T-helper 2 cell treated with Interferon-gamma antibody and Interleukin-4, amounts not matched to agents 5 μg/mL and 100 μg/mL, for 36 hours (primary cell): ENCODE results near the gene SLC15A3.

Source experiments
- DNase-seq: peaks from one replicate; pipeline ENCODE4 v3.0.0; 2021; ENCODE audit warnings: low spot score
- H3K27ac Mint-ChIP-seq: one replicate; pipeline ENCODE4 v1.8.0; 2021; ENCODE audit warnings: mild to moderate bottlenecking, mixed read lengths
- H3K27me3 Mint-ChIP-seq: one replicate; pipeline ENCODE4 v1.8.0; 2021; ENCODE audit warnings: low read depth, mixed read lengths
- H3K36me3 Mint-ChIP-seq: one replicate; pipeline ENCODE4 v1.8.0; 2021; ENCODE audit warnings: low read depth, mixed read lengths
- H3K4me1 Mint-ChIP-seq: one replicate; pipeline ENCODE4 v1.8.0; 2021; ENCODE audit warnings: low read depth, mixed read lengths
- H3K4me3 Mint-ChIP-seq: one replicate; pipeline ENCODE4 v1.8.0; 2022; ENCODE audit warnings: mild to moderate bottlenecking, moderate library complexity, mixed read lengths
- H3K9me3 Mint-ChIP-seq: one replicate; pipeline ENCODE4 v1.8.0; 2021; ENCODE audit warnings: mixed read lengths

The SLC15A3 gene

GRCh38 chr11:60947700-60948099 is 4.3 kb downstream of the SLC15A3 start:
- Mint-ChIP-seq H3K9me3 (no peaks in the 10 kb centered on the region), H3K27ac (no peak overlapping the region), H3K36me3 (no peaks in the 10 kb centered on the region), H3K4me3 (no peak overlapping the region), H3K27me3 (peaks cover 38% of the 10 kb centered on the region), H3K4me1 (peaks cover 11% of the 10 kb centered on the region)
- no peak for DNase-seq

- Mint-ChIP-seq H3K27me3 (peaks cover 28% of the 10 kb centered on the region), H3K4me1 (peaks cover 2% of the 10 kb centered on the region), H3K27ac (no peak overlapping the region), H3K9me3 (no peaks in the 10 kb centered on the region), H3K36me3 (no peaks in the 10 kb centered on the region), H3K4me3 (no peak overlapping the region)
- no peak for DNase-seq
Measured at GRCh38 chr11:60946601-60947264, 5.2 kb downstream of the SLC15A3 start.

- no peak overlapping the region for H3K27ac Mint-ChIP-seq
- H3K36me3 Mint-ChIP-seq, result no peaks in the 10 kb centered on the region
- no peak overlapping the region for H3K4me3 Mint-ChIP-seq
- peaks cover 6% of the 10 kb centered on the region for H3K4me1 Mint-ChIP-seq
- no peaks in the 10 kb centered on the region for H3K9me3 Mint-ChIP-seq
- peaks cover 24% of the 10 kb centered on the region for H3K27me3 Mint-ChIP-seq
- DNase-seq, result no peak
Measured at GRCh38 chr11:60945295-60945667, 6.7 kb downstream of the SLC15A3 start.

- H3K9me3 Mint-ChIP-seq, result no peaks in the 10 kb centered on the region
- DNase-seq, result no peak
- H3K4me3 Mint-ChIP-seq, result no peak overlapping the region
- H3K4me1 Mint-ChIP-seq, result peaks cover 6% of the 10 kb centered on the region
- no peak overlapping the region for H3K27ac Mint-ChIP-seq
- H3K36me3 Mint-ChIP-seq, result no peaks in the 10 kb centered on the region
- H3K27me3 Mint-ChIP-seq, result peaks cover 20% of the 10 kb centered on the region
Measured at GRCh38 chr11:60944490-60945294, 7.3 kb downstream of the SLC15A3 start.

- H3K4me1 Mint-ChIP-seq, result peaks cover 6% of the 10 kb centered on the region
- H3K36me3 Mint-ChIP-seq, result no peaks in the 10 kb centered on the region
- peaks cover 6% of the 10 kb centered on the region for H3K27me3 Mint-ChIP-seq
- no peak for DNase-seq
- no peak overlapping the region for H3K4me3 Mint-ChIP-seq
- no peak overlapping the region for H3K27ac Mint-ChIP-seq
- no peaks in the 10 kb centered on the region for H3K9me3 Mint-ChIP-seq
Measured at GRCh38 chr11:60942970-60943565, 8.9 kb downstream of the SLC15A3 start.

- no peak for DNase-seq
- Mint-ChIP-seq H3K4me1 (peaks cover 6% of the 10 kb centered on the region), H3K27me3 (peaks cover 6% of the 10 kb centered on the region), H3K27ac (no peak overlapping the region), H3K36me3 (no peaks in the 10 kb centered on the region), H3K9me3 (no peaks in the 10 kb centered on the region), H3K4me3 (no peak overlapping the region)
Measured at GRCh38 chr11:60942219-60942618, 9.8 kb downstream of the SLC15A3 start.

- Mint-ChIP-seq H3K36me3 (no peaks in the 10 kb centered on the region), H3K27me3 (peaks cover 6% of the 10 kb centered on the region), H3K27ac (no peak overlapping the region), H3K9me3 (no peaks in the 10 kb centered on the region), H3K4me1 (peaks cover 6% of the 10 kb centered on the region), H3K4me3 (no peak overlapping the region)
- no peak for DNase-seq
Measured at GRCh38 chr11:60941371-60942119, 10.4 kb downstream of the SLC15A3 start.

- no peak for DNase-seq
- H3K4me1 Mint-ChIP-seq, result peaks cover 6% of the 10 kb centered on the region
- H3K27me3 Mint-ChIP-seq, result no peaks in the 10 kb centered on the region
- no peaks in the 10 kb centered on the region for H3K9me3 Mint-ChIP-seq
- no peak overlapping the region for H3K4me3 Mint-ChIP-seq
- no peak overlapping the region for H3K27ac Mint-ChIP-seq
- no peaks in the 10 kb centered on the region for H3K36me3 Mint-ChIP-seq
Measured at GRCh38 chr11:60939855-60940254, 12.1 kb downstream of the SLC15A3 start.

GRCh38 chr11:60939301-60939700 is 12.7 kb downstream of the SLC15A3 start:
- Mint-ChIP-seq H3K9me3 (no peaks in the 10 kb centered on the region), H3K4me3 (no peak overlapping the region), H3K27me3 (no peaks in the 10 kb centered on the region), H3K4me1 (peaks cover 6% of the 10 kb centered on the region), H3K27ac (no peak overlapping the region), H3K36me3 (no peaks in the 10 kb centered on the region)
- DNase-seq, result no peak

- H3K36me3 Mint-ChIP-seq, result no peaks in the 10 kb centered on the region
- DNase-seq, result no peak
- no peak overlapping the region for H3K27ac Mint-ChIP-seq
- no peak overlapping the region for H3K4me3 Mint-ChIP-seq
- no peaks in the 10 kb centered on the region for H3K9me3 Mint-ChIP-seq
- H3K27me3 Mint-ChIP-seq, result no peaks in the 10 kb centered on the region
- peaks cover 6% of the 10 kb centered on the region for H3K4me1 Mint-ChIP-seq
Measured at GRCh38 chr11:60938500-60938899, 13.5 kb downstream of the SLC15A3 start.

GRCh38 chr11:60937811-60938210 is 14.2 kb downstream of the SLC15A3 start:
- no peak overlapping the region for H3K27ac Mint-ChIP-seq
- H3K36me3 Mint-ChIP-seq, result no peaks in the 10 kb centered on the region
- H3K4me3 Mint-ChIP-seq, result no peak overlapping the region
- DNase-seq, result no peak
- peaks cover 6% of the 10 kb centered on the region for H3K4me1 Mint-ChIP-seq
- no peaks in the 10 kb centered on the region for H3K9me3 Mint-ChIP-seq
- H3K27me3 Mint-ChIP-seq, result no peaks in the 10 kb centered on the region

- no peaks in the 10 kb centered on the region for H3K9me3 Mint-ChIP-seq
- no peak overlapping the region for H3K4me3 Mint-ChIP-seq
- H3K27me3 Mint-ChIP-seq, result no peaks in the 10 kb centered on the region
- H3K4me1 Mint-ChIP-seq, result peaks cover 6% of the 10 kb centered on the region
- no peaks in the 10 kb centered on the region for H3K36me3 Mint-ChIP-seq
- DNase-seq, result no peak
- no peak overlapping the region for H3K27ac Mint-ChIP-seq
Measured at GRCh38 chr11:60937144-60937527, 14.8 kb downstream of the SLC15A3 start.

GRCh38 chr11:60936467-60937143 is 15.4 kb downstream of the SLC15A3 start:
- H3K36me3 Mint-ChIP-seq, result no peaks in the 10 kb centered on the region
- no peak for DNase-seq

More at GRCh38 chr11:60936467-60937143, 15.4 kb downstream of the SLC15A3 start:
- no peaks in the 10 kb centered on the region for H3K27me3 Mint-ChIP-seq
- H3K9me3 Mint-ChIP-seq, result no peaks in the 10 kb centered on the region
- no peak overlapping the region for H3K4me3 Mint-ChIP-seq
- H3K4me1 Mint-ChIP-seq, result peaks cover 4% of the 10 kb centered on the region
- no peak overlapping the region for H3K27ac Mint-ChIP-seq
